Measurements from ENCODE around the gene CALML3. TPM values are rescaled to one million over a fixed set of nuclear protein-coding genes. Genes with fewer than 3 reads are reported as not detected.

The CALML3 gene
- total RNA-seq, 4 donors from 2014 or later: not detected

DNA sequence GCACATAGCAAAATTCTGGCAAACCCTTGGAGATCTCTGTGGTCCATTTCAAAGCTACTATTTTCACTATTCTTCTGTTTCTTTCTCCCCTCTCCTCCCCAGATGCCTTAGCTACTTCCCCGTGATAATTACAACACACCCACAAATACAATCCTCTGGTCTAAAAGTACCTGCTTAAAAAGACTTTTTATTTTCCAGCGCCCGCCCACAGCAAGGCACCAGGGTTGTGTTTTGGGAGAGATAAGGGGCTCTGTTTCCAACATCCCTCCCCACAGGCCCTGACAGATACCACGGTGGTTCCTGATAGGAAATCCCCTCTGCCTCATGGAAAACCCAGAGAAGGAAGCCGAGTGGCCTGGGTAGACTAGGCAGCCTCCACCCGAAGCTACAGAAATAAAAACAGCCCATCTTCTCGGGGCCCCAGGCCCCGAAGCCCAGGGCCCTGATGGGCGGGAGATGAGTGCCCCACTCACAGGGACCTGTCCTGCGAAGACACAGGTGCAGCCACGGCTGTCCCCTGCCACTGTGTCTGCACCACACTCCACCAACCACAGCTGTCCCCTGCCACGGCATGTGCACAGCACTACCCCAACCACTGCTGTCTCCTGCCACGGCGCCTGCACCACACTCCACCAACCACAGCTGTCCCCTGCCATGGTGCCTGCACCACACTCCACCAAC lies 45.1 kb upstream of the CALML3 start:
- Histone ChIP-seq H3K4me1 (no peaks in the 10 kb centered on the region), H3K27ac (no peak overlapping the region), H3K4me3 (no peak overlapping the region), H3K9me3 (no peaks in the 10 kb centered on the region), H3K36me3 (no peaks in the 10 kb centered on the region), H3K27me3 (no peaks in the 10 kb centered on the region)
- intact Hi-C loops (cut with DNase I; ENCODE audit: low total_unique reads): no loop called here
- no peak for DNase-seq
- TF ChIP-seq, protein P1, sequence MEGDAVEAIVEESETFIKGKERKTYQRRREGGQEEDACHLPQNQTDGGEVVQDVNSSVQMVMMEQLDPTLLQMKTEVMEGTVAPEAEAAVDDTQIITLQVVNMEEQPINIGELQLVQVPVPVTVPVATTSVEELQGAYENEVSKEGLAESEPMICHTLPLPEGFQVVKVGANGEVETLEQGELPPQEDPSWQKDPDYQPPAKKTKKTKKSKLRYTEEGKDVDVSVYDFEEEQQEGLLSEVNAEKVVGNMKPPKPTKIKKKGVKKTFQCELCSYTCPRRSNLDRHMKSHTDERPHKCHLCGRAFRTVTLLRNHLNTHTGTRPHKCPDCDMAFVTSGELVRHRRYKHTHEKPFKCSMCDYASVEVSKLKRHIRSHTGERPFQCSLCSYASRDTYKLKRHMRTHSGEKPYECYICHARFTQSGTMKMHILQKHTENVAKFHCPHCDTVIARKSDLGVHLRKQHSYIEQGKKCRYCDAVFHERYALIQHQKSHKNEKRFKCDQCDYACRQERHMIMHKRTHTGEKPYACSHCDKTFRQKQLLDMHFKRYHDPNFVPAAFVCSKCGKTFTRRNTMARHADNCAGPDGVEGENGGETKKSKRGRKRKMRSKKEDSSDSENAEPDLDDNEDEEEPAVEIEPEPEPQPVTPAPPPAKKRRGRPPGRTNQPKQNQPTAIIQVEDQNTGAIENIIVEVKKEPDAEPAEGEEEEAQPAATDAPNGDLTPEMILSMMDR (IDR thresholded peaks at IDR 0.05): no peak
- TF ChIP-seq POLR2A (IDR thresholded peaks at IDR 0.05): no peak

DNA sequence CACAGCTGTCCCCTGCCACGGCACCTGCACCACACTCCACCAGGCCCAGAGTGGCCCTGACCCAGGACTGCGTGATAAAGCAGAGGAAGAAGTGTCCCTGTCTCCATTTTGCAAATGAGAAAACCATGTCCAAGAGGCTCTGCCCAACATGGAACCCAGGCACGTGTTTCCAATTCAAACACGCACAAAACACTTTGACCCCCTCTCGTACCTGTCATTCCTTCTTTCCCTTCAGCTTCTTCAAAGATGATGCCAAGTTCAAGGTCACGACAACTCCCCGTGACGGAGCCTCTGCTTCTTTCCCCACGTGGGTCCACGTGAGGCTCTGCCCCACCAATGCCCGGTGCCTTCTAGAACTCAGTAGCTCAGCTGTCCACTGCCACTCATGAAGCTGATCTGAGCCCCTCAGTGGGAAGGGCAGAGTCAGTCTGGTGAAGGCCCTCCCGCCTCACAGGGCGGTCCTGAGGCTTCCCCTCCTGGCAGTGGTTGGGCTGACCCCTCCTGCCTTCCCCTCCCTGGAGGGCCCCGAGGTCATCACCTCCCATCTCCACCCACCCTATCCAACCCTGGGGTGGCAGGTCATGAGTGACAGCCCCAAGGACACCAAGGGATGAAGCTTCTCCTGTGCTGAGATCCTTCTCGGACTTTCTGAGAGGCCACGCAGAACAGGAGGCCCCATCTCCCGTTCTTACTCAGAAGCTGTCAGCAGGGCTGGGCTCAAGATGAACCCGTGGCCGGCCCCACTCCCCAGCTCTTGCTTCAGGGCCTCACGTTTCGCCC lies 44.4 kb upstream of the CALML3 start:
- no peaks in the 10 kb centered on the region for H3K36me3 ChIP-seq
- no peaks in the 10 kb centered on the region for H3K4me1 ChIP-seq
- no peaks in the 10 kb centered on the region for H3K27me3 ChIP-seq
- intact Hi-C loops (cut with DNase I; ENCODE audit: low total_unique reads): no loop called here
- H3K9me3 ChIP-seq: no peaks in the 10 kb centered on the region
- H3K27ac ChIP-seq: no peak overlapping the region
- TF ChIP-seq, protein P1 (IDR thresholded peaks at IDR 0.05): no peak
- TF ChIP-seq POLR2A (IDR thresholded peaks at IDR 0.05): no peak
- DNase-seq: no peak
- no peak overlapping the region for H3K4me3 ChIP-seq

DNA sequence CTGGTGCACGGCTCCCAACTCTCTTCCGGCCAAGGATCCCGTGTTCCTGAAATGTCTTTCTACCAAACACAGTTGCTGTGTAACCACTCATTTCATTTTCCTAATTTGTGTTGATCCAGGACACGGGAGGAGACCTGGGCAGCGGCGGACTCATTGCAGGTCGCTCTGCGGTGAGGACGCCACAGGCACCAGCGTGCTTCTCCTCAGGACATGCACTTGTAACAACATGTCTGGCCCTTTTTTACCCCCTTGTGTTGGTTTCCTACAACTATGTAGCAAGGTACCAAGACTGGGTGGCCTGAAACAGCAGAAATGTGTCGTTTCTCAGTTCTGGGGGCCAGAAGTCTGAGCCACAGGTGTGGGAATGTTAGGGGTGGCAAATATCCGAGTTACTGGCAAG lies 43.6 kb upstream of the CALML3 start:
- TF ChIP-seq POLR2A (IDR thresholded peaks at IDR 0.05): no peak
- TF ChIP-seq, protein P1 (IDR thresholded peaks at IDR 0.05): no peak
- DNase-seq: no peak
- H3K27me3 ChIP-seq: no peaks in the 10 kb centered on the region
- no peaks in the 10 kb centered on the region for H3K4me1 ChIP-seq
- intact Hi-C loops (cut with DNase I; ENCODE audit: low total_unique reads): no loop called here
- no peak overlapping the region for H3K4me3 ChIP-seq
- H3K36me3 ChIP-seq: no peaks in the 10 kb centered on the region
- no peaks in the 10 kb centered on the region for H3K9me3 ChIP-seq
- H3K27ac ChIP-seq: no peak overlapping the region

DNA sequence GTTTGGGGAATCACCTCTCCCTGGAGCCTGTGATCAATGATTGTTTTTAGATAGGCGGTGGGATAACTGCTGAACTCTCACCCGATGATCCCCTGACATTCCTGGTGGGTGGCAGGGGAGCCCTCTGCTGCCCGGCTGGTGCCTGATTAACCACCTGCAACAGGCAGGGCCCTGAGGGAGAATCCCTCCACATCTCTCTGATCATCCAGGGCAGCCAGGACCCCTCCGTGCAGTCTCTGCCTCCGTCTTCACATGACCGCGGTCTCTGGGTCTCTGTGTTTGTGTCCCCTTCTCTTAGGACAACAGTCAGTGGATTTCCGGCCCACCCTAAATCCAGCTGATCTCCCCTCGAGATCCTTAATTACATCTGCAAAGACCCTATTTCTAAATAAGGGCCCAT lies 42.7 kb upstream of the CALML3 start:
- no peak for DNase-seq
- TF ChIP-seq, protein P1 (IDR thresholded peaks at IDR 0.05): no peak
- no peak for TF ChIP-seq POLR2A (IDR thresholded peaks at IDR 0.05)
- H3K27me3 ChIP-seq: no peaks in the 10 kb centered on the region
- no peaks in the 10 kb centered on the region for H3K4me1 ChIP-seq
- H3K9me3 ChIP-seq: no peaks in the 10 kb centered on the region
- H3K36me3 ChIP-seq: no peaks in the 10 kb centered on the region
- intact Hi-C loops (cut with DNase I; ENCODE audit: low total_unique reads): no loop called here
- H3K4me3 ChIP-seq: no peak overlapping the region
- no peak overlapping the region for H3K27ac ChIP-seq

DNA sequence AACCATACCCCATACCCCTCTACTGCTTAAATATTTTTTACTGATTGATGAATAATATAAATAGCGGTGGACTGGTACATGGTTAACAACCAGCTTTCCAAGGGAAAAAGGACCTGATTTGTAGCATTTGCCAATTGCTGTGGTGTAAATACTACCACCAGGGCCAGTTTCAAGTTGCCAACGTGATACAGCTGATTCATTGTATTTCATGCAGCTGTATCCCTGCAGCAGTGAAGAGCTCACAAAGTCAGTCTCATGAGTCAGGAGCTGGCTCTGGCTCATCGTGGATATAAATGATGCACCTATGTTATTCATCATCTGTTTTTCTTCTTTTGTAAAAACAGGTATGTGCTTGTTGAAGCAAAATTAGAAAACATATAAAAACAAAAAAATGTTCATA lies 40.6 kb upstream of the CALML3 start:
- no peak overlapping the region for H3K27ac ChIP-seq
- intact Hi-C loops (cut with DNase I; ENCODE audit: low total_unique reads): no loop called here
- no peak overlapping the region for H3K4me3 ChIP-seq
- DNase-seq: no peak
- H3K36me3 ChIP-seq: no peaks in the 10 kb centered on the region
- TF ChIP-seq POLR2A (IDR thresholded peaks at IDR 0.05): no peak
- TF ChIP-seq, protein P1 (IDR thresholded peaks at IDR 0.05): no peak
- no peaks in the 10 kb centered on the region for H3K9me3 ChIP-seq
- H3K27me3 ChIP-seq: no peaks in the 10 kb centered on the region
- H3K4me1 ChIP-seq: no peaks in the 10 kb centered on the region

All from uterus (tissue), 4 donors.